BLaER1 (cell line): ENCODE results near the gene SERPINB3.
"Not testable (repeated sequence)": the region's sequence is repeated elsewhere in the genome, so short reads cannot be mapped to it uniquely, and the experiment has no call there.

Experiments
- H3K27ac ChIP-seq: shearing (Covaris generic); formaldehyde crosslinking; 2 replicates; pipeline ENCODE4 v1.8.1; 2022
- H3K27me3 ChIP-seq: shearing (Covaris generic); formaldehyde crosslinking; 2 replicates; pipeline ENCODE4 v1.8.1; 2022
- H3K36me3 ChIP-seq: shearing (Covaris generic); formaldehyde crosslinking; 2 replicates; pipeline ENCODE4 v1.8.1; 2022
- H3K4me1 ChIP-seq: shearing (Covaris generic); formaldehyde crosslinking; 2 replicates; pipeline ENCODE4 v1.8.1; 2022
- H3K4me2 ChIP-seq: shearing (Covaris generic); formaldehyde crosslinking; 2 replicates; pipeline ENCODE4 v1.8.1; 2022
- H3K4me3 ChIP-seq: shearing (Covaris generic); formaldehyde crosslinking; 2 replicates; pipeline ENCODE4 v1.8.1; 2022
- H3K9ac ChIP-seq: shearing (Covaris generic); formaldehyde crosslinking; 2 replicates; pipeline ENCODE4 v1.8.1; 2022
- H3K9me3 ChIP-seq: shearing (Covaris generic); formaldehyde crosslinking; 2 replicates; pipeline ENCODE4 v1.8.1; 2022
- H4K20me1 ChIP-seq: shearing (Covaris generic); formaldehyde crosslinking; 2 replicates; pipeline ENCODE4 v1.8.1; 2022
- Cebpa-rat ChIP-seq: shearing (Covaris generic); IDR thresholded peaks from 2 replicates; pipeline ENCODE4 v1.8.1; 2022

The SERPINB3 gene

DNA sequence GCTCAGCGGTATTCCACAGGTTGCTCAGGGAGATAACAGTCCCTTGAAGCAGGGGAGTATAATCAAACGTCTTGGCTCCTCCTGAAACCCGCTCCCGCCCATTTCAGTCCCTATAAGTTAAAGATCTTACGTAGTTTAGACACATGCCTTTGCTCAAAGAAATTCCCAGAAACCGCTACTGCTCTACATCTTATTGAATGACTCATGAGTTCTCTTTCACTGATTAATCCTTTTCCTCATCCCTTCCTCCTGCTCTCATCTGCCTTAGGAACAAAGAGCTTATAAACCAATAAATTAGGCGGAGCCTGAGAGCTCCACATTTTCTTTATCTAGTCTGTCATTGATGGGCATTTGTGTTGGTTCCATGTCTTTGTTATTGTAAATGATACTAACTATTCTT is 13.5 kb downstream of the SERPINB3 start:
- H3K27ac ChIP-seq, result no peak overlapping the region
- no peaks in the 10 kb centered on the region for H4K20me1 ChIP-seq
- TF ChIP-seq Cebpa-rat, result no peak
- H3K36me3 ChIP-seq, result no peaks in the 10 kb centered on the region
- no peak overlapping the region for H3K4me2 ChIP-seq
- H3K4me1 ChIP-seq, result no peaks in the 10 kb centered on the region
- no peaks in the 10 kb centered on the region for H3K9me3 ChIP-seq
- H3K27me3 ChIP-seq, result no peaks in the 10 kb centered on the region
- no peak overlapping the region for H3K4me3 ChIP-seq
- H3K9ac ChIP-seq, result no peak overlapping the region

DNA sequence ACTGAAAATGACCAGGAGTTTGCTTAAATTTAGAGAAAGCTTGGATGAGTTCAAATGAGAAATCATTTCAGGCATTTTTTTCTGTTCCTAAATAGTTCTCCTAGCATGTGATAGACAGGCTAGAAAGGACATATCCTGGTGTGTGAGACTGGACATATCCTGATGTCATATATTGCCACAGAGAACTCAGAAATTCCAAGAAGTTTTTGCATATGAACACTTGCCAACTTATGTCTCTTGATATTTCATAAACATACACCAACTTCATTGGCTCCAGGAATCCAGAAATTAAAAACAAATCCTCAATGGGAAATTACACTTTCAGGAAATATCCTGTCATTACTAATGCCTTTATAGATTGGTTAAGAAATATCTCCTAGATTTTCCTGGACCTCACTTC is 14.8 kb downstream of the SERPINB3 start:
- Histone ChIP-seq H3K27me3 (no peaks in the 10 kb centered on the region), H3K9ac (no peak overlapping the region), H3K4me3 (no peak overlapping the region), H3K4me2 (no peak overlapping the region), H3K4me1 (no peaks in the 10 kb centered on the region), H3K36me3 (no peaks in the 10 kb centered on the region), H3K9me3 (no peaks in the 10 kb centered on the region), H3K27ac (no peak overlapping the region), H4K20me1 (no peaks in the 10 kb centered on the region)
- no peak for TF ChIP-seq Cebpa-rat

DNA sequence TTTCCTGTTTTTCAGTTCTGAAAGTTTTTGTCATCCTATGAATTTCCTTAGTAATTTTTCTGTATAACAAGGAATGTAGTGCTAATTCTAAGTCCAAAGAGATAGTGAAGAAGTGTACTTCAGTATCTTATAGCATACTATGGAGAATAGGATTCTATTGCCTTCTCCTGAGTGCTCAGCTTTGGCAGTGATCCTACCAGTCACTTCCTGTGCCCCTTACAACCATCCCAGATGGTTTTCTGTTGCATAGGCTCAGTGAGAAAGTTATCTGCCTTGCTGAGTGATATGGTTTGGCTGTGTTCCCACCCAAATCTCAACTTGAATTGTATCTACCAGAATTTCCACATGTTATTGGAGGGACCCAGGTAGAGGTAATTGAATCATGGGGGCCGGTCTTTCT is 17.0 kb downstream of the SERPINB3 start:
- H3K9me3 ChIP-seq, H3K9ac ChIP-seq, H3K4me2 ChIP-seq, H3K36me3 ChIP-seq, H3K27me3 ChIP-seq, H3K4me1 ChIP-seq, H3K27ac ChIP-seq, H3K4me3 ChIP-seq, H4K20me1 ChIP-seq: not testable (repeated sequence)

DNA sequence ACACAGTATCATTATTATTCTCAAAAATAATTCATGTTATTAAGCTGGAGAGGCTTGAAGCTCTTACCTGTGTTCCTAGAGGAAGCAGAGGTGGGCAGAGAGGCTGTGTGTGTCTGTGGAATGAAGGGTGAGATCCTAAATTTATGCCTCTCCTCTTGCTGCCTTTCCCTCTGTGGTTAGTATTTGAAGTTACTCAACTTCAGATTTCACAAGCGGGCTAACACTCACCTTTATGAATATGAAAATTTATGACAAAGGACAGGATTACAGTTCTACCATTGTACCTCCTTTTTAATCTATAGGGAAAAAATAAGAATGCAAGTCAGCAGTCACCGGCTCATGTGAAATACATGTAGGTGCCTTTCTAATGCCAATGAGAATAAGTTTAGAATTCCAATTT is 17.6 kb downstream of the SERPINB3 start, which contains the start of gene SERPINB4:
Gene SERPINB4, minus strand, starts transcription at position 115 of the 400 bp plus-strand sequence. CDS start 679 bp downstream, outside the sequence.
- H3K4me3 ChIP-seq, H3K36me3 ChIP-seq, H3K4me2 ChIP-seq, H3K27ac ChIP-seq, H3K27me3 ChIP-seq, H3K9me3 ChIP-seq, H3K4me1 ChIP-seq, H4K20me1 ChIP-seq, H3K9ac ChIP-seq: not testable (repeated sequence)

DNA sequence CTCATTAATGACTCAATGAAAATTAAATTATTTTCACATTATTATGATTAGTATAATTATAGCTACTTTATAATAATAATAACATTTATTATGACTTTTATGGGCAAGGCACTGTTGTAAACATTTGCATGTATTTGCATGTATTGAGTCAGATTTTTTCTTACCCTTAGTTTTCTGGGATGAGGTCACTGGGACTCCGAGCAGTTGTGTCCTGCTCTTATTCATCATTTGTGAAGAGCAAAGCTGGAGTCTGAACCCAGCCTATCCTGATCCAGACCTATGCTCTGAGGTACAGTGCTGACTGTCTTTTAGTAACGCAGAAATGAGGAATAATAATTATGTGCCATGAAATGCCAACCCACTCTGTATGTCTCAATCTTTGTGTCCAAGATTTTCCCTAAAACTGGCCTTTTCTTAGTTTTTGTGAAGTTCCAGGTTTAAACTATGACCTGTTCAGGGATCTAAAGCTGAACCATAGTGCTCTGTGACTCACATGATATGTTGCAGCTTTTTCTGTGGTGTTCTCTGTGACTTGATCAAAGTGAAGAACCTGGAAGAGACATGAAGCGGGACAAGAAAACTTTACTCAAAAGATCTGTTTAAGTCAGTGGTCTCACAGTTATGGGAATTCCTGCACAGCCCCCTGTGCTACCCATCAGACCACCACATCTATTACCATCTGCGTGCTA is 18.9 kb downstream of the SERPINB3 start:
- not testable (repeated sequence) for H3K9ac ChIP-seq, H3K36me3 ChIP-seq, H3K4me3 ChIP-seq, H3K9me3 ChIP-seq, H3K4me2 ChIP-seq, H3K27ac ChIP-seq, H3K27me3 ChIP-seq, H3K4me1 ChIP-seq, H4K20me1 ChIP-seq

DNA sequence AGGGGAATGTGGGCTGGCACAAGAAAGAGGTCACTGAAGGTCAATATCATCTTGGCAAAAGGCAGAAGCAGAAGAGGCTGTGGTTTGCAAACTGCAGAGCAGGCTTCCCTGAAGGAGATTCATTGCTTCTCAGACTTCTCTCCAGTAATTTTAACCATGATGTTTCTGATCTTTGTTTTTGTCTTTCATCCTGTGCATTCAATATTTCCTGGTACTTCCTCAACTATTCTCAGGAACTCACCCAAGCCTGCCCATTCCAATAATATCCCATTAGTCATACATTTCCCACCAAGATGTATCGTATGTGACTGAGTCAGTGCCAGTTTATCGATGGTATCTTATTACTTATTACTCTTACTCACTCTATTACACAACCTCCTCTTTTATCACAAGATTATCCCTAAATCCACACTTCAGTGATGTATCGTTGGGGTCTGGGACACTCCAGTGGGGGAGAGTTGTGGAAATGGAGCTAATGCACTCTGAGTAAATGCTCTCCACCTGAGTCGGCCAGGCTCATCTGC is 20.5 kb downstream of the SERPINB3 start:
- not testable (repeated sequence) for H3K36me3 ChIP-seq, H3K27ac ChIP-seq, H3K9ac ChIP-seq, H4K20me1 ChIP-seq, H3K4me2 ChIP-seq, H3K27me3 ChIP-seq, H3K4me3 ChIP-seq, H3K9me3 ChIP-seq, H3K4me1 ChIP-seq

DNA sequence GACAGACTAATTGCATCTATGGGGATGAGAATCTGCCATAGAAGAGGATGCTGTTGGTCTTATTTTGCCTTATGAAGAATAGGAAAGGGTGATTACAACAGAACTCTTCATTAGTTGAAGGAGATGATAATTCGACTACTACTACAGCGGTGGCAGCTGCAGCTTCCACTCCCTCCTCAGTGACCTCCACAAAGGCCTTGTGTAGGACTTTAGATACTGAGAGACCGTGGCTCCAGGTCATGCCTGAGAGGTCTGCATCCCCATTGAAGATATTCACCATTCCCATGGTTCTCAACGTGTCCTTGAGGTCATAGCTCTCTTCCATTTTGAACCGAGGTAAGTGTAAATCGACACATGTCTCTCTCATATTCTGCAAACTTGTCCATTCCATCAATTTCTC is 24.0 kb downstream of the SERPINB3 start:
- Histone ChIP-seq H3K27ac (no peak overlapping the region), H3K27me3 (no peaks in the 10 kb centered on the region), H3K4me1 (no peaks in the 10 kb centered on the region), H3K36me3 (no peaks in the 10 kb centered on the region), H3K9me3 (no peaks in the 10 kb centered on the region), H3K4me3 (no peak overlapping the region), H4K20me1 (no peaks in the 10 kb centered on the region), H3K4me2 (no peak overlapping the region), H3K9ac (no peak overlapping the region)
- no peak for TF ChIP-seq Cebpa-rat

DNA sequence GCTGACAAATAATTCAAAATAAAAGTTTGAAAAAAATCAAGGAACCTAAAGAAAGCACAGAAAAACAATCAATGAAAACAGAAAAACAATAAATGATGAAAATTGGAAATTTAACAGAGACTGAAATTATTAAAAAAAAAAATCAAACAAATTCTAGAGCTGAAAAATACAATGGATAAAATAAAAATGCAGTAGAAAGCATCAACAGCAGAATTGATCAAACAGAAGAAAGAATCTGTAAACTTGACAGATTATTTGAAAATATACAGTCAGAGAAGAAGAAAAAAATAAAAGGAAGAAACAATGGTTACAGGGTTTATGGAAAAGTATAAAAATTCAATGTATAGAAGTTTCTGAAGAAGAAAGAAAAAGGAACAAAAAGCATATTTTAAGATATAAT is 33.9 kb downstream of the SERPINB3 start:
- TF ChIP-seq Cebpa-rat, result no peak
- Histone ChIP-seq H4K20me1 (no peaks in the 10 kb centered on the region), H3K4me2 (no peak overlapping the region), H3K27ac (no peak overlapping the region), H3K36me3 (no peaks in the 10 kb centered on the region), H3K27me3 (no peaks in the 10 kb centered on the region), H3K4me1 (no peaks in the 10 kb centered on the region), H3K4me3 (no peak overlapping the region), H3K9ac (no peak overlapping the region), H3K9me3 (peaks cover 46% of the 10 kb centered on the region)

DNA sequence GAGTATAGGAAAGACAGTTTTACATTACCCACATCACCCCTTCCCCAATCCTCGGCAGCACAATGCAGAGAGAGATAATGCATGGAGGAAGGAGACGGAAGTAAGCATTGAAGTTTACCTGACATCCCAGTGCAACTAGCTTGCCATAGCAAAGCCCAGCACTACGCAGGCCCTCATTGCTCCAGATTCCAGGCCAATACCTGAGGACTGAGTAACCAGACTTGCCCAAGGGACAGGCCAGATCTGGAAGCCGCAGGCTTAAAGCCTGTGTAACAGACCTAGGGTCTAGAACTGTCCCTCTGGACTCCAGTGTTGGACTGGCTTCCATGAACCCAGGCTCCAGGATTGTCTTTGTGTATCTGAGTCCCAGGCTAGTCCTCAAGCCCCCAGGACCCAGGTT is 35.3 kb downstream of the SERPINB3 start:
- TF ChIP-seq Cebpa-rat, result no peak
- H3K4me3 ChIP-seq, result no peak overlapping the region
- H3K9ac ChIP-seq, result no peak overlapping the region
- H3K27me3 ChIP-seq, result no peaks in the 10 kb centered on the region
- H3K27ac ChIP-seq, result no peak overlapping the region
- H3K36me3 ChIP-seq, result no peaks in the 10 kb centered on the region
- H4K20me1 ChIP-seq, result no peaks in the 10 kb centered on the region
- H3K9me3 ChIP-seq, result peaks cover 50% of the 10 kb centered on the region
- no peaks in the 10 kb centered on the region for H3K4me1 ChIP-seq
- no peak overlapping the region for H3K4me2 ChIP-seq

DNA sequence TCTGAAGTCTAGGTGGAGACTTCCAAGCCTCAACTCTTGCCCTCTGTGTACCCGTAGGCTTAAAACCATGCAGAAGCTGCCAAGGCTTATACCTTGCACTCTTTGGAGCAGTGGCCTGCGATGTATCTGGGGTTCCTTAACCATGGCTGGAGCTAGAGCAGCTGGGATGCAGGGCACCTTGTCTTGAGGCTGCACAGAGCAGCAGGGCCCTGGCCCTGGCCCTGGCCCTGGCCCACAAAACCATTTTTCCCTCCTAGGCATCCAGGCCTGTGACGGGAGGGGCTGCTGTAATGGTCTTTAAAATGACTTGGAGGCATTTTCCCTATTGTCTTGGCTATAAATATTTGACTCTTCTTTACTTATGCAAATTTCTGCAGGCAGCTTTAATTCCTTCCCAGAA is 36.8 kb downstream of the SERPINB3 start:
- TF ChIP-seq Cebpa-rat, result no peak
- H3K9ac ChIP-seq, result no peak overlapping the region

DNA sequence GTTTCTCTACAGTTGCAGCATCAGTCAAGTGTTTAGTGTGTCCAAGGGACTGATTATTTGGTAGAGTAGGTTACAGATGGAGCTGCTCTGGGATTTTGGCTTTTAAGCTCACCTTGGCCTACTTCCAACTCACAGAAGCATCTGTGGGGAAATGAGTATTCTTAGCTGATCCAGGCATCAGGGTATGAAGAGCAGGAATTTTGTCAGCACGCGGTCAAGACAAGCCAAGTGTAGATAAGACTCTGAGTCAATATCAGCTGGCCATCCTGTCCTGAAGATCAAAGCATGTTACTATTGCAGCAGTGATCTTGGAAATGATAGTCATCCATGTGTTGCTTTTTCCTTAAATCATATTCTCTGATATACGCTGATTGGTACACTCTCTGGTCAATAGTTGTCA is 42.0 kb downstream of the SERPINB3 start:
- Histone ChIP-seq H4K20me1 (no peaks in the 10 kb centered on the region), H3K4me3 (no peak overlapping the region), H3K36me3 (no peaks in the 10 kb centered on the region), H3K9ac (no peak overlapping the region), H3K4me2 (no peak overlapping the region), H3K4me1 (no peaks in the 10 kb centered on the region), H3K27me3 (no peaks in the 10 kb centered on the region), H3K9me3 (peaks cover 30% of the 10 kb centered on the region), H3K27ac (no peak overlapping the region)
- no peak for TF ChIP-seq Cebpa-rat

More for the DNA sequence above, 36.8 kb downstream of the SERPINB3 start:
- Histone ChIP-seq H3K36me3 (no peaks in the 10 kb centered on the region), H3K27ac (no peak overlapping the region), H3K4me3 (no peak overlapping the region), H3K4me1 (no peaks in the 10 kb centered on the region), H3K9me3 (peaks cover 55% of the 10 kb centered on the region), H4K20me1 (no peaks in the 10 kb centered on the region), H3K27me3 (no peaks in the 10 kb centered on the region), H3K4me2 (no peak overlapping the region)
